OCI-LY3 (cell line): ENCODE results near the gene WBP1L.

Source experiments
- H2AFZ ChIP-seq: fragments of 200-600, 300-600 bp; shearing (Covaris generic); 2 replicates; pipeline ENCODE4 v1.6.0; 2014; ENCODE audit warnings: antibody characterized with exemption, low read depth, low read length
- H3K27ac ChIP-seq: fragments of 200-600, 300-600 bp; sonication (generic); 2 replicates; pipeline ENCODE4 v1.5.1; 2014; ENCODE audit warnings: mild to moderate bottlenecking, low read length, moderate library complexity, mixed read lengths
- H3K27me3 ChIP-seq: fragments of 200-600, 300-600 bp; sonication (generic); 2 replicates; pipeline ENCODE4 v1.6.1; 2014; ENCODE audit warnings: low read depth, low read length, mixed read lengths
- H3K36me3 ChIP-seq: fragments of 200-600, 300-600 bp; sonication (generic); replicated peaks from 2 replicates; pipeline ENCODE3; 2014; ENCODE audit warnings: low read depth, low read length, mixed read lengths
- H3K4me1 ChIP-seq: fragments of 300-600, 200-600 bp; sonication (generic); 2 replicates; pipeline ENCODE4 v1.6.1; 2014; ENCODE audit warnings: low read length, mixed read lengths
- H3K4me2 ChIP-seq: fragments of 200-600, 300-600 bp; sonication (generic); 2 replicates; pipeline ENCODE4 v1.6.1; 2014; ENCODE audit warnings: low read length, mixed read lengths
- H3K4me3 ChIP-seq: fragments of 300-600, 200-600 bp; sonication (generic); 2 replicates; pipeline ENCODE4 v1.5.1; 2014; ENCODE audit warnings: antibody characterized with exemption, mild to moderate bottlenecking, low read length, moderate library complexity
- H3K79me2 ChIP-seq: fragments of 300-600, 200-600 bp; shearing (Covaris generic); 2 replicates; pipeline ENCODE4 v1.6.1; 2014; ENCODE audit warnings: mild to moderate bottlenecking, low read length, mixed read lengths
- H3K9ac ChIP-seq: fragments of 300-600, 200-600 bp; shearing (Covaris generic); 2 replicates; pipeline ENCODE4 v1.6.0; 2014; ENCODE audit warnings: mild to moderate bottlenecking, low read length, moderate library complexity
- H3K9me3 ChIP-seq: fragments of 200-600, 300-600 bp; shearing (Covaris generic); 2 replicates; pipeline ENCODE4 v1.6.1; 2014; ENCODE audit warnings: low read length, mixed read lengths; ENCODE audit not compliant: insufficient read depth
- H4K20me1 ChIP-seq: fragments of 200-600, 300-600 bp; sonication (generic); 2 replicates; pipeline ENCODE4 v1.6.1; 2016; ENCODE audit warnings: low read length, mixed read lengths; ENCODE audit not compliant: insufficient read depth
- EZH2phosphoT487 ChIP-seq: fragments of 200-600 bp; shearing (Covaris generic); IDR thresholded peaks from 2 replicates; pipeline ENCODE4 v1.6.1; 2018; ENCODE audit warnings: antibody characterized with exemption, mixed run types, low read depth
- TF ChIP-seq, protein P1 (sequence below): fragments of 200-600, 300-600 bp; sonication (generic); IDR thresholded peaks from 2 replicates; pipeline ENCODE4 v1.5.1; 2014; ENCODE audit warnings: antibody characterized with exemption, low read length, low read depth

WBP1L gene

DNA sequence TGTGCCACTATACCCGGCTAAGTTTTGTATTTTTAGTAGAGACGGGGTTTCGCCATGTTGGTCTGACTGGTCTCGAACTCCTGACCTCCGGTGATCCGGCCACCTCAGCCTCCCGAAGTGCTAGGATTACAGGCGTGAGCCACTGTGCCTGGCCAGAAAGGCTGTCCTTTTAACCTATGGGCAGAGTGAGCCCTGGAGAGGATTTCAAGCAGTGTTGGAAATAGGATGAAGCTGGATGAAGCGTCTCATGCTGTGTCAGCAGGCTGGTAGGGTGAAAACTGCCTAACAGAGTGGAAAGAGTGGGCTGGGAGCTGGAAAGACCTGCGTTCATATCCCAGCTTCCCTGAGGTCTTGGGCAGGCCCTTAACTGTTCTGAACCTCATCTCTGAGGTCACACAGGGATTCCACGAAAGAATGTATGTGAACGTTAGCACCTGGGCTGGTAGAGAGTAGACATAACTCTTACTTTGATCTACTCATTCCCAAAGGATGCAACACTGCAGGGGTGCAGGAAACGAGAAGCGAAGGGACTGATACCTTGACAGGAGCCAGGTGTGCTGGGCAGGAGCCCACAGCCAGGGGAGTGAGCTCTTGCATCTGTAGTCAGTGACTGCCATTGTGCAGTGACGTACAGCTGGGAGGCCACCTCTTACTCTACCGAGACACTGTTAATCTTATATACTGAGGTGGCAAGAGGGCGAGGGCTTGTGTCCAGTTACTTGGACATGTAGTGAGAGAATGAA is 34.1 kb downstream of the WBP1L start:
- Histone ChIP-seq H3K27ac (no peak overlapping the region), H4K20me1 (peaks cover 8% of the 10 kb centered on the region; the same call in 1 of the 2 replicates), H3K4me2 (no peak overlapping the region), H3K27me3 (no peaks in the 10 kb centered on the region), H3K79me2 (no peaks in the 10 kb centered on the region), H2AFZ (no peak overlapping the region), H3K4me1 (peaks cover 16% of the 10 kb centered on the region), H3K9me3 (no peaks in the 10 kb centered on the region), H3K4me3 (no peak overlapping the region), H3K9ac (no peak overlapping the region), H3K36me3 (no peaks in the 10 kb centered on the region)
- TF ChIP-seq, protein P1, sequence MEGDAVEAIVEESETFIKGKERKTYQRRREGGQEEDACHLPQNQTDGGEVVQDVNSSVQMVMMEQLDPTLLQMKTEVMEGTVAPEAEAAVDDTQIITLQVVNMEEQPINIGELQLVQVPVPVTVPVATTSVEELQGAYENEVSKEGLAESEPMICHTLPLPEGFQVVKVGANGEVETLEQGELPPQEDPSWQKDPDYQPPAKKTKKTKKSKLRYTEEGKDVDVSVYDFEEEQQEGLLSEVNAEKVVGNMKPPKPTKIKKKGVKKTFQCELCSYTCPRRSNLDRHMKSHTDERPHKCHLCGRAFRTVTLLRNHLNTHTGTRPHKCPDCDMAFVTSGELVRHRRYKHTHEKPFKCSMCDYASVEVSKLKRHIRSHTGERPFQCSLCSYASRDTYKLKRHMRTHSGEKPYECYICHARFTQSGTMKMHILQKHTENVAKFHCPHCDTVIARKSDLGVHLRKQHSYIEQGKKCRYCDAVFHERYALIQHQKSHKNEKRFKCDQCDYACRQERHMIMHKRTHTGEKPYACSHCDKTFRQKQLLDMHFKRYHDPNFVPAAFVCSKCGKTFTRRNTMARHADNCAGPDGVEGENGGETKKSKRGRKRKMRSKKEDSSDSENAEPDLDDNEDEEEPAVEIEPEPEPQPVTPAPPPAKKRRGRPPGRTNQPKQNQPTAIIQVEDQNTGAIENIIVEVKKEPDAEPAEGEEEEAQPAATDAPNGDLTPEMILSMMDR = no peak

DNA sequence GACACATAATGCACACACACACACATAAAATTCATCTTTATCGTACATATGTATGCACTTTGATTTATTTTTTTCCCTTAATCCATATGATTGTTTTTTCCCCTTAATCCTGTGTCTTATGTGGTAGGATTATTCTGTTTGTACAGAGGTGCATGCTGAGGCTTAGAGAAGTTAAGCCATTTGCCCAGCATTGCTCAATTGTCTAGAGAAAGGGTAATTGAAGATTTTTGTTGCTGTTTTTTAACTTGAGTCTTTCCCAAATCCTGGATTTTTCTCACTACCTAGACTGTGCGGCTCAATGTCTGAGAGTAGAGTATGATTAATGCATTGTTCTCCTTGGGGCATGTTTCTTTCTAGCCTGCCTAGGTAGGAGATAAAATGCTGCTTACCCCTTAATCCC is 35.0 kb downstream of the WBP1L start:
- TF ChIP-seq, protein P1 = no peak
- no peak overlapping the region for H3K4me3 ChIP-seq
- H3K27ac ChIP-seq = no peak overlapping the region
- H3K9me3 ChIP-seq = no peaks in the 10 kb centered on the region
- no peaks in the 10 kb centered on the region for H3K36me3 ChIP-seq
- no peaks in the 10 kb centered on the region for H3K79me2 ChIP-seq
- peaks cover 7% of the 10 kb centered on the region for H3K4me1 ChIP-seq
- no peak overlapping the region for H2AFZ ChIP-seq
- H4K20me1 ChIP-seq = peaks cover 7% of the 10 kb centered on the region; the same call in 1 of the 2 replicates
- no peak overlapping the region for H3K4me2 ChIP-seq
- no peak overlapping the region for H3K9ac ChIP-seq
- H3K27me3 ChIP-seq = no peaks in the 10 kb centered on the region

DNA sequence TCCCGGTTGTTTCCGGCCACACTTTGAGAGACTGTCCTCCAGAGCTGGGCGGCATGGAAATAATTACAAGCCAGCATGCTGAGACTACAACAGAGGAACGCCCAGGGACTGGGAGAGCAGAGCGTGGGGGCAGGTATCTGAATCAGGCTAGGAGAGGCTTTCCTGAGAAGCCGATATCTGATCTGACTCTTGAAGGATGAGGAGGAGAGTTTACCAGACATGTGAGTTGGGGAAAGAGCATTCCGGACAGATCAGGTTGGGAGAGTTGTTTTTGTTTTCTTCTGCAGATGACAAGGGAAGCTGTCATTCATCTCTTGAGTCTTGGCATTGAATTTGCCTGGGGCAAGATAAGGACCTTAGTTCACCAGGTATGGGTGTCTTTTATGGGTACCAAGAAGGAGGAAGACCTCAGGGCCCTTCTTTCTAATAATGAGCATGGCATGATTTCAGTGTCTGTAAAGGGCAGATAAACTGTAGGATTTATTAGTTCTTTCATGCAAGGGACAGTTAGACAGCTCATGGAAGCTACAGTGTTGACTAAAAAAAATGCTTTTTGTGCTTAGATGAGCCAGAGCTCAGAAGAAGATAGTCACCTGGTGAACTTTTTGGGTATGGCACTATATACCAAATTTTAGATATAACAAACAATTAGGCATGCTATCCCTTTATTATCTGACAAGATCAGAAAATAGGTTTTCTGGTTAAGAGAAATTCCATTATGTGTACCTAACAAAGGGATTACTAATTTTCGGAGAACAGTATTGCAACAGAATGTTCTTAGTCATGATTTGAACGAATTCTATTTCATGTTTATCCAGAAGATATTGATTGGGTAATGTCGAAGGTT is 36.2 kb downstream of the WBP1L start:
- Histone ChIP-seq H3K9ac (no peak overlapping the region), H3K27ac (no peak overlapping the region), H3K9me3 (no peaks in the 10 kb centered on the region), H4K20me1 (no peaks in the 10 kb centered on the region), H3K27me3 (no peaks in the 10 kb centered on the region), H3K4me3 (no peak overlapping the region), H3K36me3 (no peaks in the 10 kb centered on the region), H3K4me2 (no peak overlapping the region), H3K4me1 (no peaks in the 10 kb centered on the region), H2AFZ (no peak overlapping the region), H3K79me2 (no peaks in the 10 kb centered on the region)
- TF ChIP-seq EZH2phosphoT487 = no peak
- TF ChIP-seq, protein P1 = no peak

DNA sequence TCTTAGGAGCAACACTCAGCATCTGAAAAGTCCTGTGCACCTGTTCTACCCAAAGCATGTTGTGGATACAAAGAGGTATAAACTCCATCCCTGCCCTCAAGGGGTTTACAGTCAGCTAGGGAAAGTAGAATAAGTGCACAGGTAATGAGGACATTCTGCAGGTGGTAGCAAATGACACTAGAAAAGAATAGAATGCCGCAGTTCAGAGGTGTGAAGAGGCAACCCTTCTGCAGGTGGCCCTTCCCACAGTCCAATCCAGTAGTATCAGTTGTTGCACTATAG is 36.7 kb downstream of the WBP1L start:
- H3K9ac ChIP-seq = no peak overlapping the region
- no peak overlapping the region for H3K27ac ChIP-seq
- H3K4me1 ChIP-seq = no peaks in the 10 kb centered on the region
- H2AFZ ChIP-seq = no peak overlapping the region
- no peak overlapping the region for H3K4me2 ChIP-seq
- H3K4me3 ChIP-seq = no peak overlapping the region
- no peaks in the 10 kb centered on the region for H4K20me1 ChIP-seq
- no peaks in the 10 kb centered on the region for H3K27me3 ChIP-seq
- H3K9me3 ChIP-seq = no peaks in the 10 kb centered on the region
- no peak for TF ChIP-seq EZH2phosphoT487
- TF ChIP-seq, protein P1 = no peak
- no peaks in the 10 kb centered on the region for H3K79me2 ChIP-seq
- H3K36me3 ChIP-seq = no peaks in the 10 kb centered on the region
